KG1 (cell line): ENCODE data around the gene ZDBF2.
"Not testable (repeated sequence)": the region's sequence is repeated elsewhere in the genome, so short reads cannot be mapped to it uniquely, and the experiment has no call there.

Experiments used
- DNase-seq: peaks from one replicate; lab custom pipeline; 2025; lab: John Stamatoyannopoulos, UW

Gene ZDBF2

DNA sequence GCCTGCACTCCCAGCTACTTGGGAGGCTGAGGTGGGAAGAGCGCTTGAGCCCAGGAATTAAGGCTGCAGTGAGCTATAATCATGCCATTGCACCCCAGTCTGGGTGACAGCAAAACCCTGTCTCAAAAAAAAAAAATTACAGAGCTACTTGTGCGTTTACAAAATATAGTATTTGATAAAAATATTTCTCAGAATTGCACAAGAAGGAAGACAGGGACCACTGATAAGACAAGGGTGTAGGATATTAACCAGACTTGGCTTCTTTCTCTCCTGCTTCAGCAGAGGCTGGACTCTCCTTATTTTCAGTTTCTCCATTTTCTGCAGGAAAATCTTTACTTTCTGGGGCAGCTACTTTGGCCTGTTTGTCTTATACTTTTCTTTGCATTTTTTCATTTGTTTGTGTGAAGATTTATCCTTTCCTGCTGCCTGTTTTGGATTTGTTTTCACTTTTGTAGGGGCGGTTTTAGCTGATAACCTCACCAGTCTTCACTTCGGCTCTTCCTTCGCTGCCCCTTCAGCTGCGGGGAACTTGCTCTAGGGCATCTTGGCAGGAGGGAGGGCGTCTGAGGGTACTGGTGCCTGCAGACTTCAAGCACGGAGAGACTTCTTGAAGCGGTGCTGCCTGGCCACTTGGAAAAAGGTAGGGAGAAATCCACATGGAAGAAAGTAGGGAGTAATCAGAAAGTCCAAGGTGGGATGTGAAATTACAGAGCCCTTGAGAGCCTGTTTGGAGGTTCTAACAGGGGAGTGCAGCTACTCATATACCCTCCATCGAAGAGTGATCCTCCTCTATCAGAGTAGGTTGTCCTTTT, 14.9 kb upstream of the ZDBF2 start:
- no peak for DNase-seq

DNA sequence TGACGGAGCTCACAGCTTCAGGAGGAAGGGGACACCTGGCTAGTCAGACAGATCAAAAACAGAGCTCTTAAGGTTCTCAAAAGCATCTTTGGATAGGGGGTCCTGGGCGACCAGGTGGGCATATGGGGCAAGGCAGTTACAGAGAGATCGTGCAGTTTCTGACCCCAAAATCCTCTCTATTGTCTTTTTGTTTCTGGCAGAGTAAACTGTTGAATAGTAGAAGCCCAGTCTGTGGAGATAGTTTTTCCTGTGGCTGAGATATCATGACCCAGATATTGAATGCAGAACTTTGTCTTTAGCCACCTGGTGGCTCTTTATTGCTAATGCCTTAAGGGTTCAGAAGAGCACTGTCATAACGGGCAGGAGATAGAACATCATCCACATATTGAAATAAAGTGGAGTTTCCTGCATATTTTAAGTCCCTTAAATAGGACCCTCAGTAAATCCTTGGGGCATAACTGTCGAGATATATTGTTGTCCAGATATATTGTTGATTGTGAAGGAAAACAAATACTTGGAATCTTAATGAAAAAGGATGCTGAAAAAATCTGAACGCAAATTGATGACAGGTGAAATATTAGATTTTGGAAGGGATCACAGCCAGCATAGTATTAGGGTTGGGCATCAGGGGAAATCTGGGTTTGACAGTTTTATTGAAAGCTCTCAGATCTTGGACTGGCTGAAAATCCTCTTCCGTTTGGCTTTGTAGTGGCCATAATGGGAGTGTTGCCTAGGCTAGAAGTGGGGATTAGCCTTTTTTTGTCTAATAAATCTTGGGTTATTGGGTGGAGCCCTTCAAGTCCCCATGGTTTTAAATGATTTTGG, 14.1 kb upstream of the ZDBF2 start:
- DNase-seq = no peak

DNA sequence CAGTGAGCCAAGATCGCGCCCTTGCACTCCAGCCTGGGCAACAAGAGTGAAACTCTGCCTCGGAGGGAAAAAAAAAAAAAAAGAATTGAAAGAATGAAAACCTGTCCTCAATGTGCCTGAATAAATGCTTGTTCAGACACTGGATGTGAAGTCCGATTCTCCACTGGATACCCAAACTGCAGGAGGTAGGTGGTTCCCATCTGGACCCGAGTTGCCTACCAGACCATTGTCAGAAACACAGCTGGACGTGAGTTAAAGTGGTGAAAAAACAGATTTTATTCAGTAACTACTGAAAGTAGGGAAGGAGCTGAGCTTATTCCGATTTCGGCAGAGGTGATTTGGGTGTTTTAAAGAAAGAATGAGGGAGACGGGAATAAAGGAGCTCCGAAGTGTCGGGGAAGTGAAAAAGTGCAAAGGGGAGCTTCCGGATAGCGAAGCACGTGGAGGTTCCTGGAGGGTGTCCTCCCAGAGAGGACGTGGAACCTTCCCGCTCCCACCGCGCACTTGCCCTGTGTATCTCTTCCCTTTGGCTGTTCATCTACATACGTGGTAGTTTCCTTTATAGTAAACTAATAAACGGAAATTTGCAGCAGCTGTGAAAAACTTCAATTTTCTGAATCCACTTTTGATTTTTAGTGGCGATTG, 10.4 kb upstream of the ZDBF2 start:
- DNase-seq = no peak

DNA sequence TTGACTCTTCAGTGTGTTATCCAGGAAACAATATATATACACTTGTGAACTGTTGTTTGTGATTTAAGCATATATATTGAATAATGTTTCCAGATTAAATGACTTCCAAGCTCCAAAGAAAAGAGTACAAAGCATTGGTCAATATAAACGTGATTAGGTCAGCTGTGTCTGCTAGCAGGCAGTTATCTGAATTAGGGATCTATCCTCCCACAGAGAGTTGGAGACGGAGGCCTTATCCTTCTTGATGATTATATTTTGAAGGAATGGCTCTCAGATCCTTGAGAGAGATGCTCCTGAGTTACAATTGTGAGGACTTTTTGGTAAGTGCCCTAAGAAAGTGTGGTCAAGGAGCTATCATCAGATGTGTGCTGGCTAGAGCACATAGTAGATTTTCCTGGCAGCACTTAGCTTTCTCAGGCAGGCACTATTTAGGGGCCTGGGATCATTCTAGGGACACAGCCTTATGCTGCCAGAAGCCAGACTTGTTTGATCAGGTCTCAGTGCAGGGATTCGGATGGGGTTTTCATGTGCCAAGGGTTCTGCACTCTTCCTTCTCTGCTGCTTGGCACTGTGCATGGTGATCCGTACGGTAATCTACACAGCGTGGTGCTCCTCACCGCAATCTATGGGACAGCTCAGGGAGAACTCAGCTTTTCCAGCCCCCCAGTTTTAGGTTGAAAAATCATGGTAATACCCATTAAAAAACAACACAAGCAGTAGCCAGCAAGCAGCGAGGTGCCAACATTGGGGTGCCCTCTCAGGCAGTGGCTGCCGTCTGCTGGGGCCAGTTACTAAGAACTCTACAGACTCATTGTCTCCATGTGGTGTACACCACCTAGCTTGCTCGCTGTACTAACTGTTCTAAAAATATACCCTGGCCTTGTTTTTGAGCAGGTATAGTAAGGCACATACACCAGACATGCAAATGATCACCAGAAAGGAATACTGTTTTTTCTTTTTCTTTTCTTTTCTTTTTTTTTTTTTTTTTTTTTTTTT, 8.0 kb upstream of the ZDBF2 start:
- no peak for DNase-seq

DNA sequence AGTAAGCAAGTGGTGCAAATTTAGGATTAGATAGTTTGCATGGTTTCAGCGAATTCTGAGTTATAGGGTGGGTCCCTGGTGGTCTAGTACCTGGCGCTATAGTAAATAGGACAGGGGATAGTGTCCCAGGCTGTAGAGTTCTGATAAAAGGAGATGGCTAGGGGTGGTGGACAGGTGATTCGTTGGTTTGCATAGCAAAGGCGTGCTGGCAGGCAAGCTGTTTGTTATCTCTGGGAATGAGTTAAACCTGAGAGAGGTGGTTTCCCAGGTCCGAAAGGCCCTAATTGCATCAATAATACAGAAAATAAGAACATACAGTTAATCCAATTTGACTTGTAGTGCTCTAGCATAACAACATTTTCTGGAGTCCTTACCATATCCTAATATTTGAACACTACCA, 6.9 kb upstream of the ZDBF2 start:
- DNase-seq = no peak

DNA sequence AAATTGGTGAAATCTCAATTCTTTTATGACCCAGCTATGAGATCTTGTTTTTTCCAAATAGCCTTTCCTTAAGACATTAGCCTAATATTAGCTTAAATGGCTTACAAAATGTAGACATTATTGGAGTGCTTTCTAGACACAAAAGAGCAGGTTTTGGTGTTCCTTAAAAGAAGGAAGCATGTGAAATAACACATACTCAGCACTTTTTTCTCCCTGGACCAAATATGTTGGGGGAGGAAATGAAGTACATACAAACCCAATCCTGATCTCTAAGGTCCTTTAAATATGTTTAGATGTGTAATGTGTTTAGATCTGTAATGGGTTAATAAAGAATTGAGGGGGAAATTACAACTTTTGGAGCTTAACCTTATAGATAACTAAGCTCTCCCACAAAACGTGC, 3.4 kb upstream of the ZDBF2 start:
- DNase-seq = no peak

DNA sequence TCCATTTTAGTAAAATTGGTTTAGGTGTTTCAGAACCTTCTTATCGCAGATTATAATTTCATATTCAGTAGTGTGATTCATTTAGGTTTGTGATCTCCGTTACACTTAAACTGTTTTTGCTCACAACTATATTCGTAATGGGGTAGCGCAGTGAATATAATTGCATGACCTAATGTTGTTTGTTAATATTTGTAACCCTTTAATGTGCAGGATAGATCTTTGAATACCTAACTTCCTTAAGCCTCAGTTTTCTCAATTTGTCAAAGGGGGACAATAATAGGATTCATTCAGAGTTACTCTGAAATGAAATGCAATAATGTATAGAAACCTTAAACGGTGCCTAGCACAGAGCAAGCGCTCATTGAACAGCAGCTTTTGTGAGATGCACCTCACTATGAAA, 558 bp upstream of the ZDBF2 start:
- no peak for DNase-seq

DNA sequence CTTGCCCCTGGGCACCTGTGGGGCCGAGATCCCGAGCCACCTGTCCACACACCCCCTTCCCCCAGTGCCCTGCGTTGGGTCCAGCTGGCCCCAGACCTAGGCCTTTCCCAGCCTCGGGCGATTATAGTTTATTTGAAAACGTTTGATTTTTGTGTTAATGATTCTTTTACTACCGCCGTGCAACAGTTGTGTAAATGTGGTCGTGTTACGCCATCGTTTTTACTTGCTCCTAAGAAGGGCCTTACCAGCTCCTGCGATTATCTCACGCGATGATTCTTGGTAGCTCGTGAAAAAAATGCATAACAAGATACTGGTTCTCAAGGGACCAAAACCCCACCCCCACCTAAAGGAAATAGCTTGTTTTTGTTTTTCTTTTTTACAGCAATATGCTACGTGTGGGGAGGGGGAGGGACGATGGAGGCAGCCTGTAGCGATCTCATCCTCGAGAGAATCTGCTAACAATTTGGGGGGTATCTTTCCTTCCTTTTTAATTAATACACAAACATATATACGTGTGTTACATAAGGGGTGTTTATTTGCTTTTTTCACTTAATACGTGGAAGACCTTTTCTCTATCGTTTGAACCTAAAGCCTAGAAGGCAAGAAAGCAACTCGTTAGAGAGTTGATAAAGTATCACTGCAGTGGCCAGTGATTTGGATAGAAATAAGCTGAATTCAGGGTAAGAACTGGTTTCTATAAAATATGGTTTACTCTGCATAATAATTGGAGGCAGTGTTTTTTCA, 1.0 kb downstream of the ZDBF2 start:
- DNase-seq = no peak

DNA sequence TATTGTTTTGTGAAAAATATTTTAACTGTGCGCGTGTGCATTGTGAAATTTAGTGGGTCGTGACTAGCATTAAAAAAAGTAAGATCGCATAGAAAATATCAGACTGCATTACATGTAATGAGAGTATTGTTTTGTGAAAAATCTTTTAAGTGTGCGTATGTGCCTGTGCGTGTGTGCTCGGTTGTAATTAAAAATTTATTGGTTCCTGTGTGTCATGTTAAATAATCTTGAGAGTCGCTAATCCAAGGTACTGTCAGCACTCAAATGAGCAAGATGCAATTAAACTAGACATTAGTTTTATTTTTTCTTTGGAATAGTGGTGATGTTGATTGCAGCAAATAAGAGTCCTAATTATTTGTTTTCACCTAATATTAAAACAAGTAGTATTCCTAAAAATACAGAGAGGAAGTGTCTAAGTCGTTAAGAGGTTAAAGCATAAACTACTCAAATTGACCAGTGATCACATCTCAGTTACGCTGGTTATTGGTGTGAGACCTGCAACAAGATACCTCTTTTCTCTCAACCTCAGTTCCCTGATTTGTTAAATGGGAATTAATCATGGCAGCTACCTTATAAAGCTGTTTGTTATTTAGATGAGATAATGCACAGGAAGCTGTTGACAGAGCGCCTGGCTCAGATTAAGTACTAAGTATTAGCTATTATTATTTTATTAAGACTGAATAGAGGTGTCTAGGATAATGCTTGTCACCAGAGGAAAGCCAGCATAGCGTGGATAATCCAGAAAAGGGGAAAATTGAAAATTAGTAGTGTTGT, 1.9 kb downstream of the ZDBF2 start:
- DNase-seq = no peak

DNA sequence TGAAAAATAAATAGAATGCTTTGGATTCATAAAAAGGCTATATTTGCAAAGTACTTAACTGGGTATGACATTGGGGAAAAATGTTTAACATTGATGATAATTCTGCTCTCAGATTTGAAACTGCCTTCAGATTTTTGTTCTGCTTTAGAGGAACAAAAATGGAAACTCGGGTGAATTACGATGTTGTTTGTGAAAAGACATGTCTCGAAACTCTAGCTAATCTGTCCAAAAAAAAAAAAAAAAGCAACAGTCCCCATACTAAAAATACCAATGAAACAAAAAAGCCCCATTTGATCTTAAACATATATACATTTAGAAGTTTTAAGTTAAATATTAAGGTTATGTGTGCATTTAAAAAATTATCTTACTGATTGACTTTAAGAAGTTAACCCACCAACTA, 3.0 kb downstream of the ZDBF2 start:
- DNase-seq = no peak

DNA sequence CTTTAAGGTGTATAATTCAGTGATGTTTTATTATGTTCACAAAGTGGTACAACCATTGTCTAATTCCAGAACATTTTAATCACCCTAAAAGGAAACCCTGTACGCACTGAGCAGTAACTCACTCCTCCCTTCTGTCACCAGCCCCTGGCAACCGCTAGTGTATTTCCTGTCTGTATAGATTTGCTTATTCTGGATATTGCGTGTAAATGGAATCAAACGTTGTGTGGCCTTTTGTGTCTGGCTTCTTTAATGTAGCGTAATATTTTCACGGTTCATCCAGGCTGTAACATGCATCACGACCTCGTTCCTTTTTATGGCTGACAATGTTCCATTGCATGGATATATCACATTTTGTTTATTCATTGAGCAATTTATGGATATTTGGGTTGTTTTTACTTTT, 8.3 kb downstream of the ZDBF2 start:
- DNase-seq = no peak

DNA sequence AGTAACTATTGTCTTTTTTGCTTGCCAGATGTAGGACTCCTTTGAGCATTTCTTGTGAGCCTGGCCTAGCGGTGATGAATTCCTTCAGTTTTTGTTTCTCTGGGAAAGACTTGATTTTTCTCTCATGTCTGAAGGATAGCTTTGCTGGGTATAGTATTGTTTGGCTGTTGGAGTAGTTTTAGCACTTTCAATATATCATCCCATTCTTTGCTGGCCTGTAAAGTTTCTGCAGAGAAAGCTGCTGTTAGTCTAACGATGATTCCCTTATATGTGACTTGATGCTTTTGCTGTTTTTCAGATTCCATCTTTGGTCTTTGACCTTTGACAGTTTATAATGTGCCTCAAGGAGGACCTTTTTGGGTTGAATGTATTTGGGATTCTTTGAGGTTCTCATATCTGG, 12.7 kb downstream of the ZDBF2 start:
- DNase-seq = no peak

DNA sequence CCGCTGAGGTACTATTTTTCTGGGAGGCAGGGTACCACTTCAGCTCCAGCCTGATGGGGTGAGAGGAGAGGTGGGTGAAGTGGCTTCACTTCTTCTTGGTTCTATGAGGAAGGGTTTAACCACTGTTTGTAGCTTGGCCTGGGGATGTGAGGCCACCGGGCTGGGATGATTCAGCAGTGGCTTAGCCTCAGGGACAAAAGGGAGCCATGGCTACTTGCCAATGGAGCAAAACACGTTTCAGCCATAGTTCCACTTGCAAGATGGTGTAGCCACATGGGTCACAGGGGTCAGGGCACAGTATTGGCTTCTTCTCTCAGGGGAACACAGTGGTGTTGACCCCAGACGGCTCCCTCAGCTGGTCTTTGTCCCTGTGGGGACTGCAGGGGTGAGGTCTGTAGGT, 14.9 kb downstream of the ZDBF2 start:
- DNase-seq = no peak

DNA sequence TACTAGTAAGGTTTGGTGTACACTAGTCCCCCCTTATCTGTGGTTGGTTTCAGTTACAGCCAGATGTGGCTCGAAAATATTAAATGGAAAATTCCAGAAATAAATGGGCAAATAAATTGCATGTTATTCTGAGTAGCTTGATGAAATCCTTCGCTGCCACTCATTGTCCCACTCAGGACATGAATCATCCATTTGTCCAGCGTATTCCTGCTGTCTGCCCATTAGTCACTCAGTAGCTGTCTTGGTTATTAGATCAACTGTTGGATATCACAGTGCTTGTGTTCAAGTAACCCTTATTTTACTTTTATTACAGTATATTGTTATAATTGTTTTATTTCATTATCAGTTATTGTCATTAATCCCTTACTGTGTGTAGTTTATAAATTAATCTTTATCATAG, 21.7 kb downstream of the ZDBF2 start:
- no peak for DNase-seq

DNA sequence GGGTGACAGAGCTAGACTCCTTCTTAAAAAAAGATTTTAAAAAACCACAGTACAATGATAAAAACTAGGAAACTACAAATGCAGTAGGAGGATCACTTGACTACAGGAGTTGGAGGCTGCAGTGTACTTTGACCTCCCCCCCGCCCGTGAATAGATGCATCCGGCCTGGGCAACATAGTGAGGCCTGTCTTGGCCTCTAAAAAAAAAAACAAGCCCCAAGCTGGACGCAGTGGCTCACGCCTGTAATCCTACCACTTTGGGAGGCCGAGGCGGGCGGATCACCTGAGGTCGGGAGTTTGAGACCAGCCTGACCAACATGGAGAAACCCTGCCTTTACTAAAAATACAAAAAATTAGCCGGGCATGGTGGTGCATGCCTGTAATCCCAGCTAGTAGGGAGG, 25.1 kb downstream of the ZDBF2 start:
- not testable (repeated sequence) for DNase-seq

DNA sequence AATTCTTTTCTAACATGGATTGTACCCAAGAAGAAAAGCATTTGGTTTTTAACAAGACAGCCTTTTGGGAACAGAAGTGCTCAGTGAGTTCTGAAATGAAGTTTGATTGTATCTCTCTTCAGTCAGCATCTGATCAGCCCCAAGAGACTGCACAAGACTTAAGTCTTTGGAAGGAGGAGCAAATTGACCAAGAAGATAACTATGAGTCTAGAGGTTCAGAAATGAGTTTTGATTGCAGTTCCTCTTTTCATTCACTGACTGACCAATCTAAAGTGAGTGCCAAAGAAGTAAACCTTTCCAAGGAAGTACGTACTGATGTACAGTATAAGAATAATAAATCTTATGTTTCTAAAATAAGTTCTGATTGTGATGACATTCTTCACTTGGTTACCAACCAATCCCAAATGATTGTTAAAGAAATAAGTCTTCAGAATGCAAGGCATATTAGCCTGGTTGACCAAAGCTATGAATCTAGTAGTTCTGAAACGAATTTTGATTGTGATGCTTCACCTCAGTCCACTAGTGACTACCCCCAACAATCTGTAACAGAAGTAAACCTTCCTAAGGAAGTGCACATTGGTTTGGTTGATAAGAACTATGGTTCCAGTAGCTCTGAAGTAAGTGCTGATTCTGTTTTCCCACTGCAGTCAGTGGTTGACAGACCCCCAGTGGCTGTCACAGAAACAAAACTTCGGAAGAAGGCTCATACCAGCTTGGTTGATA, 31.2 kb downstream of the ZDBF2 start:
- no peak for DNase-seq

DNA sequence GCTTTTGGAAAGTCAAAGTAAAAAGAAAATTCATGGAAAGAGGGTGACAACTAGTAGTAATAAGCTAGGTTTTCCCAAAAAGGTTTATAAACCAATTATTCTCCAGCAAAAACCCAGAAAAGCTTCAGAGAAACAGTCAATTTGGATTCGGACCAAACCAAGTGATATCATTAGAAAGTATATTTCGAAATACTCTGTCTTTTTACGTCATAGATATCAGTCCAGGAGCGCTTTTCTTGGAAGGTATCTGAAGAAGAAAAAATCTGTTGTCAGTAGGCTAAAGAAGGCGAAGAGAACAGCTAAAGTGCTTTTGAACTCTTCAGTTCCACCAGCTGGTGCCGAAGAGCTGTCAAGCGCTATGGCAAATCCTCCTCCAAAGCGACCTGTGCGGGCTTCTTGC, 36.6 kb downstream of the ZDBF2 start:
- DNase-seq = no peak

DNA sequence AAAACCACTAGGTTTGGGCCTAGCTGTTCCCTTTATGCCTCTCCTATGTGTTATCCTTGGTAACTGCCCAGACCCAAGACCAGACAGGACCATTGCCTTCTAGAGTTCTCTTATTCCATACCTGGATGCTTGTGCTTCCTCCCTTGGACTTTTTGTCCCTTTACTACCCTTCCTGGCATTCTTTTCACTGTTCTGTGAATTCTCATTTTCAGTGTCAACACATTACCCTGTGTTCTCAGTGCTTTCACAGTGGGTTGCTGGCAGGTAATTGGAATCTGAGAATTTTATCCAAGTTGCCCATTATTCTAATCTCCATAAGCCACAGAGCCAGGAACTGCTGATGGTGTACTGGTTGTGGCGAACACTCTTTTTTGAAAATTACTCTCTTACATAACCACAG, 41.7 kb downstream of the ZDBF2 start:
- no peak for DNase-seq

DNA sequence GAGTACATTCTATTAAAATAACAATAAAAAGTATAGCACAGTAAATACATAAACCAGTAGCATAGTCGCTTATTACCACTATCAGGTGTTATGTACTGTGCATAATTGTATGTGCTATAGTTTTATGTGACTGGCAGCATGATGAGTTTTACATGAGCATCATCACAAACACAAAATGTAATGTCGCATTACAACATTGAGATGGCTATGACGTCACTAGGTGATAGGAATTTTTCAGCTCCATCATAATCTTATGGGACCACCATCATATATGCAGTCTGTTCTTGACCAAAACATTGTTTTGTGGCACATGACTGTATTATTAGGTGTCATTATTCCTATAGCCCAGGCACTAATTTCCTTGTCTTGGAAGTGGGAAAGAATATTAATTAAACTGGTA, 48.6 kb downstream of the ZDBF2 start:
- DNase-seq = no peak

DNA sequence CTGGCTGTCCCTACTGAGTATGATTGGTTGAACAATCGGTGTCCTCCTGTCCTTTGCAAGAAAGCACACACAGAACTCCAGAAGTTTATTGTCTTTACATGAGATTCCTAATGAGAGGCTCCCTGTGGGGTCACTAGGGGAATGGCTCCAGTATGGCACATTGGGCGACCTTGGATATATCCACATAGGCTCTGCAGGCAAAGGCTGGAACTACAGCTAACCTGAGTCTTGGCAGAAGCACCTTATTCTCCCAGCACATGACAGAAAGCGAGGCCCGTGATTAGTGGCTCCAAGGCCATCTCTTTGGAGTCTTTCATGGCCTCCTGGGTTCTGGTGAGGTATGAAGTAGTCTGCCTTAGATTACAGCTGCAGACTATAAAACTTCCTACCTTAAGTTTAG, 49.0 kb downstream of the ZDBF2 start:
- no peak for DNase-seq
